Measurements from ENCODE around the gene MICAL3. TPM values are rescaled to one million over a fixed set of nuclear protein-coding genes. Genes with fewer than 3 reads are reported as not detected.

The MICAL3 gene
- total and polyA plus RNA-seq, 9 of the 15 experiments (the other 6 are each of a cell fraction or from before 2014, with no cell fraction given): 0.53 to 32.1 (median 12.3) TPM

DNA sequence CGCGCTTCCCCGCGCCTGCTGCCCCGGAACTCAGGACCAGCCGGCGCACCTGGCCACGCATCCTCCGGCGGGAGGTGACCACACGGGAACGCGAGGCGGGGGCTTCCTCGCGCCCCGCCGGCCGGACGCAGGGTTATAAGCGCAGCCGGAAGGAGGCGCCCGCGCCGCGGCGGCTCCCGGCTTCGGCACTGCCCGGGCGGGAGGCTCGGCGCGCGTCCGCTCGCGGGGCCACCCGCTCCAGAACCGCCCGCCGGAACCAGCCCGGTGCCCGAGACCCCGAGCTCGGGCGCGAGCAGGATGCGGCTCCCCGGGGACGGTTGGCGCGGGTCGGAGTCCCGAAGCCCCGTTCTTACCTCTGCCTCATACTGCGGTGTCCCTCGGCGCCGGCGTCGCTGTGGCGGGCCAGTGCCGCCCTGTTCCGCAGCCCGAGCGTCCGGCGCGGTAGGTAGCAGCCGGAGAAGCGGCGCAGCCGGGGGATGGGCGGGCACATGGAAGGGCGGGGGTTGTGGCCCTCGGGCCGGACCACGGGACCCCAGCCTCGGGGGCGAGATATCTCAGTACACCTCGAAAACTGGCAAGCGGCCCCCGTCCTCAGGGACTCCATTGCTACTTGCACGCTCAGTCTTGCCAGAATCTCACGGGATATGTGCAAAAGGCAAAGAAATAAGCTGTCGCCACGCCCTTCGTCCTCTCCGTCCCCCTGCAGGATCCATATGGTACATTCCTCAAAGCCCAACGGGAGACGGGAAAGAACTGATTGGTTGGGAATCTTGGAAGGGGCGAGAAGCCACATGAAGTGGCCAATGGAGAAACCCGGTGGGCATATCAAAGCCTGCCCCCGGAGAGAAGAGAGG, 23.1 kb downstream of the MICAL3 start (continued):
- TF ChIP-seq, protein P1, sequence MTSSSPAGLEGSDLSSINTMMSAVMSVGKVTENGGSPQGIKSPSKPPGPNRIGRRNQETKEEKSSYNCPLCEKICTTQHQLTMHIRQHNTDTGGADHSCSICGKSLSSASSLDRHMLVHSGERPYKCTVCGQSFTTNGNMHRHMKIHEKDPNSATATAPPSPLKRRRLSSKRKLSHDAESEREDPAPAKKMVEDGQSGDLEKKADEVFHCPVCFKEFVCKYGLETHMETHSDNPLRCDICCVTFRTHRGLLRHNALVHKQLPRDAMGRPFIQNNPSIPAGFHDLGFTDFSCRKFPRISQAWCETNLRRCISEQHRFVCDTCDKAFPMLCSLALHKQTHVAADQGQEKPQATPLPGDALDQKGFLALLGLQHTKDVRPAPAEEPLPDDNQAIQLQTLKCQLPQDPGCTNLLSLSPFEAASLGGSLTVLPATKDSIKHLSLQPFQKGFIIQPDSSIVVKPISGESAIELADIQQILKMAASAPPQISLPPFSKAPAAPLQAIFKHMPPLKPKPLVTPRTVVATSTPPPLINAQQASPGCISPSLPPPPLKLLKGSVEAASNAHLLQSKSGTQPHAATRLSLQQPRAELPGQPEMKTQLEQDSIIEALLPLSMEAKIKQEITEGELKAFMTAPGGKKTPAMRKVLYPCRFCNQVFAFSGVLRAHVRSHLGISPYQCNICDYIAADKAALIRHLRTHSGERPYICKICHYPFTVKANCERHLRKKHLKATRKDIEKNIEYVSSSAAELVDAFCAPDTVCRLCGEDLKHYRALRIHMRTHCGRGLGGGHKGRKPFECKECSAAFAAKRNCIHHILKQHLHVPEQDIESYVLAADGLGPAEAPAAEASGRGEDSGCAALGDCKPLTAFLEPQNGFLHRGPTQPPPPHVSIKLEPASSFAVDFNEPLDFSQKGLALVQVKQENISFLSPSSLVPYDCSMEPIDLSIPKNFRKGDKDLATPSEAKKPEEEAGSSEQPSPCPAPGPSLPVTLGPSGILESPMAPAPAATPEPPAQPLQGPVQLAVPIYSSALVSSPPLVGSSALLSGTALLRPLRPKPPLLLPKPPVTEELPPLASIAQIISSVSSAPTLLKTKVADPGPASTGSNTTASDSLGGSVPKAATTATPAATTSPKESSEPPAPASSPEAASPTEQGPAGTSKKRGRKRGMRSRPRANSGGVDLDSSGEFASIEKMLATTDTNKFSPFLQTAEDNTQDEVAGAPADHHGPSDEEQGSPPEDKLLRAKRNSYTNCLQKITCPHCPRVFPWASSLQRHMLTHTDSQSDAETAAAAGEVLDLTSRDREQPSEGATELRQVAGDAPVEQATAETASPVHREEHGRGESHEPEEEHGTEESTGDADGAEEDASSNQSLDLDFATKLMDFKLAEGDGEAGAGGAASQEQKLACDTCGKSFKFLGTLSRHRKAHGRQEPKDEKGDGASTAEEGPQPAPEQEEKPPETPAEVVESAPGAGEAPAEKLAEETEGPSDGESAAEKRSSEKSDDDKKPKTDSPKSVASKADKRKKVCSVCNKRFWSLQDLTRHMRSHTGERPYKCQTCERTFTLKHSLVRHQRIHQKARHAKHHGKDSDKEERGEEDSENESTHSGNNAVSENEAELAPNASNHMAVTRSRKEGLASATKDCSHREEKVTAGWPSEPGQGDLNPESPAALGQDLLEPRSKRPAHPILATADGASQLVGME (CRISPR knock-in tag; IDR thresholded peaks at IDR 0.05): 0 out of 2 replicates have a peak, but pooled peaks have one; percentile 63
- TF ChIP-seq RBBP5 (IDR thresholded peaks at IDR 0.05; ENCODE audit: borderline replicate concordance, insufficient read depth, low read length, poor library complexity, severe bottlenecking) (peak; percentile 93), TRIM24 (IDR thresholded peaks at IDR 0.05) (peak in 1 of 2 experiments; percentile 45; a peak in 1 of 4 replicates), MYC (IDR thresholded peaks at IDR 0.05; ENCODE audit: low read depth, low read length) (peak; percentile 86), MYC (CRISPR knock-in tag; IDR thresholded peaks at IDR 0.05; ENCODE audit: borderline replicate concordance, low read depth) (no peak; the same call in 1 of the 2 replicates), POLR2AphosphoS5 (IDR thresholded peaks at IDR 0.05; ENCODE audit: control insufficient read depth, insufficient read depth, low read depth, low read length) (peak; percentile 70), AFF4 (CRISPR knock-in tag; IDR thresholded peaks at IDR 0.05) (0 out of 2 replicates have a peak, but pooled peaks have one; percentile 17), XRCC5 (IDR thresholded peaks at IDR 0.05; ENCODE audit: low read depth, low read length) (peak; percentile 83; the same call in 1 of the 2 replicates), FOXK2 (conservative IDR thresholded peaks at IDR 0.05 in 1 of 2, IDR thresholded peaks at IDR 0.05 in 1 of 2; ENCODE audit: low read depth in 2 of 2) (peak in 1 of 2 experiments; percentile 100; a peak in 2 of 4 replicates), RAD51 (IDR thresholded peaks at IDR 0.05; ENCODE audit: borderline replicate concordance, low read depth) (no peak; the same call in 1 of the 2 replicates), MYBL2 (IDR thresholded peaks at IDR 0.05; ENCODE audit: low read depth) (peak; percentile 89), MYBL2 (CRISPR knock-in tag; IDR thresholded peaks at IDR 0.05; ENCODE audit: borderline replicate concordance) (no peak), ARID1B (IDR thresholded peaks at IDR 0.05) (no peak), TBP (optimal IDR thresholded peaks at IDR 0.05; ENCODE audit: low read depth, low read length) (peak; percentile 74), CHD2 (IDR thresholded peaks at IDR 0.05; ENCODE audit: low read depth, low read length) (peak; percentile 69; the same call in 1 of the 2 replicates), ATF4 (CRISPR knock-in tag; IDR thresholded peaks at IDR 0.05) (peak; percentile 48; the same call in 1 of the 2 replicates)

Data from K562 (cell line).